Activated CD8-positive, alpha-beta memory T cell treated with anti-CD3 and anti-CD28 coated beads for 4 hours (primary cell): ENCODE measurements around the gene BTBD9.
"Not testable (repeated sequence)": the region's sequence is repeated elsewhere in the genome, so short reads cannot be mapped to it uniquely, and the experiment has no call there.

Source experiments
- DNase-seq, 2 donors: peaks; one replicate each; pipeline ENCODE4 v3.0.0-alpha.2; 2020; ENCODE audit warnings: low read depth in 2 of 2

The BTBD9 gene

DNA sequence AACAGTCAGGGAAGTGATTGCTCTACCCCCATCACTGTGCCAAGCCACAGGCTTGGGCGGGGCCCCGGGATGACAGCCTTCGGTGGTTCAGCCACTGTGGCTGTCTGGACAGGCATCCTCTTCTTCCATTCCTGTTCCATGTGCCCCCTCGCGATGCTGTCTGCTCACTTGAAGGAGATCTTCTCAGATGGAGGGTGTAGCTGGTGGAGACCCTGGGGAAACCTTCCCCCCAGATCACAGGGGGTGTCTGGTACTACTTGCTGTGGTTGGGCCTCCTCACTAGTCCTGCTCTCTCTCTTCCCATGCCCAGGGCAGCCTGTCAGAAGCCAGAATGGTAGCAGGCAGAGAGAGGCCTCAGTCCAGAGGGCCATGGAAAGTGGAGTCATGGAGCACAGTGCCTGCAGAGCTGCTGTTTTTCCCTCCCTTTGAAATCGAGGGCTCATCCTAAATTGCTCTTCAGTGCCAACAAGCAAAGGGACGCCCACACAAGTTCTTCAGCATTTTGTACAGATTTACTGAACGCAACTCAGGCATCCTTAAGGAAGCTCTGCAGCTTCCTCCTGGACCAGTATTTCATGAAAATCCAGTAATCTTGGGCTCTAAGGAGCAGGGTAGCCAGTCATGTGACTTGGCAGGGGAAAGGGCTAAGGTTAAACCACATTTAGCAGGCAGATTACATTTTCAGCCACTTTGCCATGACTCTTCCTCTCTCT, 493.6 kb downstream of the BTBD9 start:
- no peak for DNase-seq

DNA sequence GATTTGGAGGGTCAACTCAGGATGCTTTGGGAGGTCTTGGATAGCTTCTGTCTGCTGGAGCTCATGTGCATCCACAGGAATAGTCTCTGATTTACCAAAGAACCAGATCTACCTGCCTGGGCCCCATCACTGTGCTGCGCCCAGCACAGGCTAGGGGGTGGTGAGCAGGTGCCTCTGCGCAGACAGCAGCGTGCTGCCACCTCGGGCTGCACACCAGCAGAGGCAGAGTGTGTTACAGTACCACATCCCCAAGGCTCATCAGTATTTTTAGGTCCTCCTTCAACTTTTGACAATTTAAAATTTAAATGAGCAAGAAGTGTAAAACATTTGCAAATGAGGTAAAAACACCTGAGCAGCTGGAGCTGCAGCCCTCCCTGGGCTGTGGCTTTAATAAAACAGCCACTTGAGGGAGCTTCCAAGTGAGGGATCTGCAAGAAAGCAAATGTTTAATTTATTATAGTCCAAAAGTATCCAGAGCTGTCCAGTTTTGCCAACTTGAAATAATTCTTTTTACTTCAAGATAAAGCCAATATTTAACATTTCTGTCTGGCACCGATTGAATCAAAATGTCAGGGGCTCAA, 495.3 kb downstream of the BTBD9 start:
- DNase-seq: no peak

DNA sequence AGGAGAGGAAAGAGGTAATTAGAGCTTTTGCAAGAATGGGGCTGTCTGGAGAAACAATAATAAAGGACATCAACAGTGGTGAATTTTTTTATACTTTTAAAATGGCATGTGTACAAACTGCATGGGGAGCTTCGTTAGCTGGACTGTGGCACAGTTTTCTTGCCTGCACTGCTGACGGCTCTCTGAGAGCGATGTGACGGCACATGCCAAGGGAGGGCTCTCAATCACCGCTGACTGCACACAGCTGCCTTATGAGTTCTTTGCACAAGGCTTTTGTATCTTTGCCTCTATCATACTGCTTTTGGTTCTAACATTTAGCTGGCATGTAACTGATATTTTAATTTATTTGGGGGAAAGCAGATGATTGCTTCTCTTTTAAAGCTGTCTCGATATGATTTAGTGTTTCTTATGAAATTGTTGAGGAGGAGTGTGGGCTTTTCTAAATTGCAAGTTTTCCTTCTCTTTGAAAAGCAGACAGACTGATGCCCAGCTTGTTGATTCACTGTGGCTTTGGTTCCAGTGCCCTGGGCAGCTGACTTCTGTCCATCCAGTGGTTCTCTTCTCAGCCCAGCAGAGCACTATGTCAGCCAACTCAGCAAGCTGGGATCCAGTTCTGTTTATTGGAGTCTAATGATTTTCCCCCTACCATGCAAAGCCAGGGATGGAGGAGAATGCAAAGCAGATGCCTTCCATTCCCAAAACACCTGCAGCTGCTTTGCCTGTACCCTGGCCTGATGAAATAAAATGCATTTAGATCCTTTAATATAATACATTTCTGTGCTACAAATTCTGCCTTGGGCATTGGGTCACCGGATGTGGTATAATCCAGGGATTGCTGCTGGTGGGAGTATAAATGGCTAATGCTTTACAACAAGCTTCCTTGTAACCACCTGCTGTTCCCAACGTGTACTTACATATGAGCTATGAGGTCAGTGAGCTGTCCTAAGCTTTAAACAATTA, 496.3 kb downstream of the BTBD9 start:
- DNase-seq: no peak

DNA sequence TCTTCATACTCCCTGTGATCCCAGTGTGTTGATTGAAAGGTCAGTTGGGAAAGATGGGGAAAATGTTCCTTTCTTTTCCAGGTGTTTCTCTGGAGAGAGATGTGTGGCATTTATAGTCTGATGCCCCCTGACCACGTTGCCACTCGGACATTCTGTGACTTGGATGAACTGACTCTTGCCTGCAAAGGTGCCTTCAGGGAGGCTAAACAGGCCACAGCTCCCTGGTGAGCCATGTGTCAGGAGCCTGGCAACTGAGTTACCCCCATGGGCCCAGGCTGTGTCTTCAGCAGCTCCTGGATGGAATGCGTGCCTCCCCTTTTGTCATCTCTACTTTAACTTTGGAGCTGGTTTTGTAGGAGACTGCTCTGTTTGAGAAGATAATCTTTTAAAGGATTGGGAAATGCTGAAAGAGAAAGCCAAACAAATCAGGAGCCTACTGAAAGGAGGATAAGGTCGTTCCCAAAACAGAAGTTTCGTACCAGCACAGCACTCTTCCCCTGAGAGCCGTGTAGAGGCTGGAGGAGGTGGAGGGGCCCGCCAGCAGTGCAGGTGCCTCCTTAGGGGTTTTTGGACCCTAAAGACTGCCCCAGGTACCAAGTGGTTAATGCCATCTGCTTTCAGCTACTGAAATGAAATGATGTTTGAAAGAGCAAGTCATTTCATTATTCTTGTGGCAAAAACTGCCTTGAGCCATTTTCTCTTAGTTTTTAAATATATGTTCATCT, 497.4 kb downstream of the BTBD9 start:
- DNase-seq: no peak

DNA sequence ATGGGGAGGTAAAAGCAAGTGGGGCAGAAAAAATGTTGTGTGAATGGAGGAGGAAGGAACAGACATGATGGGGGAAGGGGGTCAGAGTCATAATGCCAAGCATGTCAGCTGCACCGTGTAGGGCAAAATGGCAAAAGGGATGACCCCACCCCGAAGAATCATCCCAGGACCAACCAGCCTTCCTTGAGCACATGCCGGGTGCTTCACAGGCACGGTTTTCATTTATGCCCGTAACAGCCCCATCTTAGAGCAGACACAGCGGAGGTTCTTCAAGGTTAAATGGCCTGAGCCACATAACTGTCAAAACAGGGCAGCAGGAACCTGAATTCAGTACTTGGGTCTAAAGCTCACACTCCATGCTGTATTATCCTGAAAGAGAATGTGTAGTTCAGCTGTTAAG, 498.0 kb downstream of the BTBD9 start:
- DNase-seq: no peak

DNA sequence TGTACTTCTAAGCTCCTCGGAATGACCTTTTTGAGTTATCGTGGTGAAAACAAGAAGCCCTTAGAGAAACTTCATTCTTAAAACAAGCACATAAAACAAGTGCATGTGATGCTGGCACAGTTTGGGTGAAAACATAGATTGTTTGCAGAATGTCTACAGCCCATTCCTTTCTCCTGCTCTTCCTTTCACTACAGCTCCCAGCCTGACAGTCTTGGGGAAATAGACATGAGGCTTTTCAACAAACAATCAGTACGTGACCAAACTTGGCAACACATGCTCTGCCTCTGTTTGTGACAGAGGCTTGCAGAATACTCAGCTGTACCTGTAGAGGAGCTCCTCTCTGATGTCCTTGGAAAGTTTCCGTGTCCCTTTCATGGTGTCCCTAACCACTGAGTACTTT, 498.6 kb downstream of the BTBD9 start:
- DNase-seq: no peak

DNA sequence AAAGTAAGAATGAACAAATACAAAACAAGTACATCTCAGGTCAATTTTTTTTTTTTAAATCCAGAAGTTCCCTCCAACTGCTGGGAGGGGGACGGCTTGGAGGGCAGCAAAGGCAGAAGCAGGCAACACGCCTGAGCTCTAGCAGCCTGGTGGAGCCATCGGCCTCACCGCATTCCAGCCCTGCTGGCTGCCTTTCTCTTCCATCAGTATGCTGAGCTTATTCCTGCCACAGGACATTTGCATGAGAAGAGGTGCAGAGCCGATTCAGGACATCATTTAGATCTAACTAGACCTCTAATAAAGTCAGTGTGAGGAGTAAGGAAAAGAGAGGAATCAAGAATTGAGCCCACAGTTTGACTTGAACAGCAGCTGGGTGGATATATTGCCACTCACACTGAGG, 501.4 kb downstream of the BTBD9 start:
- no peak for DNase-seq

DNA sequence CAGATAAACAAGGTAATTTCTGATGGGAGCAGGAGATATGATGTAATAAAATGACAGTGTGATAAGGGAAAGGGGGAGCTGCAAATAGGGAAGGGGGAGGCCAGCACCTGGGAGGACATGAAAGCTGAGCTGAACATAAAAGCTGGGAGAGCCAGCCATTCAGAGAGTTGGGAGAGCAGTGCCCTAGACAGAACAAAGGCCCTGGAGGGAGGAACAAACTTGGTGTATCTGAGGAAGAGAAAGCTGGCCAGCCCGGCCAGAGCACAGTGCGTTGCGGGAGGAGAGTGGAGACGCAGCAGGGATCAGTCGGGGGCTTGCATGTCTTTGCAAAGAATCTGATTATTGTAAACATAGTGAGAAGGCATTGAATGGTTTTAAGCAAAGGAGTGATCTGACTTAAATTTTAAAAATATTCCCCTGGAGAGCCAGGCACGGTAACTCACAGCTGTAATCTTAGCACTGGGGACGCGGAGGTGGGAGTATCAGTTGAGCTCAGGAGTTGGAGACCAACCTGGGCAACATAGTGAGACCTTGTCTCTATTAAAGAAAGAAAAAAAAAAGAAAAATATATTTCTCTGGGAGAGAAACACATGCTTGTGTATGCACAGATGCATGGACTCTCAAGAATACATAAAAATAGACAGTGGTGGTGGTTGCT, 502.0 kb downstream of the BTBD9 start:
- no peak for DNase-seq

DNA sequence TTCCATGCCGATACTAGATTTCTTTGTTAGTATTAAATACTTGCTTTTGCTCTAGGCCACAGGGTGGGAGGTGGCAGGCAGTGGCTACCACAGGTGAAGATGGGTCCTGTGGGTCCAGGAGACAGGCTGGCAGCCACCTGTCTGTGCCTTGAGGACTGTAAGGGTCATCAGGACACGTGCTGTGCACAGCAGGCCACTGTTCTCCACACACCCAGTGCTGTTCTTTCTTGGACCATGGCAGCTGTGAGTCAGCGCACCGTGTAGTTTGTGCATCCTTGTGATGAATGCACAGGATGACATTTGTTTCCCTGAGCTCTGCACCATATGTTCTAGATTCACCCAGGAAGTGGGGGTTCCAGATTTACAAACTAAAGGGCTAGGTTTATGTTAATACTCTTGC, 503.2 kb downstream of the BTBD9 start:
- no peak for DNase-seq

DNA sequence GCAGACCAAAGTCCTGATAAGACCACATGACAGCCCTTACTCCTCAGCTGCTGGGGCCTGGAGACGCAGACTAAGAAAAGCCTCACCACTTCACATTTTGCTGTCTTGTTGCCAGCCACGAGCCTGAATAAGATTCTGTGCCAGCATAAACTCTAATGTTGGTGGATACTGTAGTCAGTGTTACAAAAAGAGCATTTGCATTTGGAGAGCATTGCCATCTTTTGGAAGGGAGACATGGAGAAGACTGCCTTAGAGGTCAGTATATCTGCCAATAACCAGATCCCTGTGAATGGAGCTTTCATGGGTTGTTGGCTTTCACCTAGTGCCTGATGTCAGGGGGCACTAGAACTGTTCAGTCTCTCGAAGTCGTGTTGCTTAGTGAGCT, 505.0 kb downstream of the BTBD9 start:
- DNase-seq: no peak

DNA sequence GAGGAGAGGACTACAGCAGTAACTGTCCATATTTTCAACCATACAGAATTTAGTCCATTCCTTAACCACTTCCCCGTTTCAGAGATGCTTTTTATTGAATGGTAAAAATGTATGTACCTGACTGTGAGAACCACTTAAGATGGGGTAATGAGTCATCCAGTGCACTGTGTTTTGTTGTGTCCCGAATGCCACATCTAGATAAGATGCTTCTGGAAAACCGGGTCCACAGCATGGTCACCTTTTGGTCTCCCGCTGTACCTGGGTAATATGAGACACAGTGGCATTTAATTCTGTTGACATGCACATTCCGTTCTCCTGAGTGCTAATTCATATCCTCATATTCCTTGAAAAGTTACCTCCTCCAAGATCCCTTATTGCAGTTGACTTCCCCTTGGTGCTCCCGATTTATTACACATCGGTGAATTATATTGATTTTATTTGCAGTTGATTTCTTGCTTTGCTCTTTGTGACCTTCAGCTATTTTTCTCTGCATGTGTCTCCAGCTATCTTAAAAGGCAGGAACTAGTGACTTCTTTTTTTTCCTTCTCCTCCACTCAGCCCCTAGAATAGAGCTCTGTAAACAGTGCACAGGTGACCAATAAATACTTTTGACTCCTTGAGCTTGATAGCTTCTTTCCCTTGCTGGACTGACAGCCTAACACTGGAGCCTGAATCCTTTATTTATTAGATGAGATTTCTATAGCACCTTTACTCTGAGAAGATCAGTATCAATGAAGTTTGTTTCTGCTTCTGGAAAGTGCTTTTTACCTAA, 505.6 kb downstream of the BTBD9 start:
- DNase-seq: no peak

DNA sequence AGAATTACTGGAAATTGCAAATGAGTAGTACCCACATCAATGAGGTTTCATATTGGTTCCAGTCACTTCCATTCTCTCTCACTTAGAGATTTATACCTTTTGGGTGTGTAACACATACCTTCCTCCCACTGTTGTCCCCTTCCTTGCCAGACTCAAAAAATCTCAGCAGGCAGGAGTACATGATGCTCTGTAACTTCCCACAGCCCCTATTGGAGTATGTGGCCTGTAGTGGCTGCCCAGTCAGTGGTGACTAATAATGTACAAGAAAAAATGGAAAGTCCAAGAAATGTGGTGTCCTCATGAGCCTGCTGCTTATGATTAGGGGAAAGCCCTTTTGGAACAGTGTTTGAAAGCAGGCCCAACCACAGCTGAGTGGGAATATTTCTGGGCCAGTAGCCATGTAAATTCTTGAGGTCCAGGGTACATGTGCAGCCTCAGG, 508.2 kb downstream of the BTBD9 start:
- no peak for DNase-seq

DNA sequence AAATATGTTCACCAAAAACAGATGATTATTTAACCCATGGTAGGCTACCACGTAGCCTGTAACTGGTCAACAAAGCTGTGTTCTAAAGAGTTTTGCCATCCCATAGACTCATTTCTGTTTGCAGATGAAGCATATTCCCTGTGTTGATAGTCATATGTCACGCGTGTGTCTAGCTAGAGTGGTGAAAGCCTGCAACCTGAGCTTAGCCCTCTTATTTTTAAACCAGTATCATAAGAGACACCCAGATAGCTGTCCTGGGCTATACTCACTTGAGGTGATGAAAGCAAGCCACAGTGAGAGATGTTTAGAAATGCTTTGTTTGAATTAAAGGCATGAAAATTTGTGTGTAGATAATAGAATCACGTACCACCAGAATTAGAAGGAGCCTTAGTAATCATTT, 512.4 kb downstream of the BTBD9 start:
- no peak for DNase-seq

DNA sequence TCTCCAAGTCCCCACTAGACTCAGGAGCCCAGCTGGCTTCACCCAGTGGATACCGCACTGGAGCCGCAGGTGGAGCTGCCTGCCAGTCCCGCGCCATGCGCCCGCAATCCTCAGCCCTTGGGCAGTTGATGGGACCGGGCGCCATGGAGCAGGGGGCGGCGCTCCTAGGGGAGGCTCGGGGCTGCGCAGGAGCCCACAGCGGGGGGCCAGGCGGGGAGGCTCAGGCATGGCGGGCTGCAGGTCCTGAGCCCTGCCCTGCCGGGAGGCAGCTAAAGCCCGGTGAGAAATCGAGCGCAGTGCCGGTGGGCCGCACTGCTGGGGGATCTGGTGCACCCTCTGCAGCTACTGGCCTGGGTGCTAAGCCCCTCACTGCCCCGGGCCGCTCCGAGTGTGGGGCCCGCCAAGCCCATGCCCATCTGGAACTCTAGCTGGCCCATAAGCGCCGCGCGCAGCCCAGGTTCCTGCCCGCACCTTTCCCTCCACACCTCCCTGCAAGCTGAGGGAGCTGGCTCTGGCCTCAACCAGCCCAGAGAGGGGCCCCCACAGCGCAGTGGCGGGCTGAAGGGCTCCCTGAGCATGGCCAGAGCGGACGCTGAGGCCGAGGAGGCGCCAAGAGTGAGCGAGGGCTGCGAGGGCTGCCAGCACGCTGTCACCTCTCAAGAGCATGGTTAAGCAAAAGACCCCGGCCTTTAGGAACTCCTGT, 515.4 kb downstream of the BTBD9 start:
- not testable (repeated sequence) for DNase-seq

DNA sequence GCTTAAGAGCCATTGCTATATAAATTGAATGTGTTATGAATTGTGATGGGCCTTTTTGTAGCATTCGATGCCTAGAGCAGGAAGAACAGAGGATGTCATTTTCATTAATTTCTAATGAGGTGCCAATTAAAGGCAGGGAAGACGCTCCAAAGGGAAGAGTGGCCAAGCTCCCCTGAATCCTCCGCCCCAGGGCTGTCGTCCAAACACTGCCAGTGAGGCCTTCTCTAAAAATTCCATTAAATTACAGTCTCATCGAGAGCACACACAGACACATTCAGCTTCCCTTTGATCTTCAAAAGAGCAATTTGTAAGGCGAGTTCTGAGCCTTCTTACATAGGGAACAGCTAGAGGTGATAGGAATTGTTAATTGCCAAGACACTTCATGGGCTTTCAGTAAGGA, 520.2 kb downstream of the BTBD9 start:
- DNase-seq: no peak

DNA sequence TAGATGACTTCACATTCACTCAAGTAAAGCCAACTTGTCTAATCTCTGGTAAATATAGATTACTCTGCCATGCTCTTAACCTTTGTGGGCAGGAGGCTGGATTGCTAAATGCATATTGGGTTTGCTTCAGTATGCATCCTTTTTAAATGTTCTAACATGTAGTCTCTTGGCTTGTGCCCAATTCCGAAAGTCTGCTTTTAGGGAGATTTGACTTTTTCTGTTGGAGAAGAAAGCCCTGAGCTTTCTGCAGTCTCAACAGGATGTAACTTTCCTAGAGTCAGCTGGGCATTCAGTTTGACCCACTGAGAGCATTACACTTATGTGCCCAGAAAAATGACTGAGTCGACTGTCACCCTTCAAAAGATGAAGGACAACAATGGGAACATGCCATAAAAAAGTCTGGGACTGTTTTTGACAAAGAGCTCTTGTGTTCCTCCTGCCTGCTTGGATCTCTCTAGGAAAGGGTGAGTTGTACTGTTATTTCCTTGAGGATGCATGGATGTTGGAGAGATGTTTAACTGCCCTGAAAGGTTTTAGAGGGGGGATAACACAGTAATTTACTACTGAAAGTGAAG, 520.9 kb downstream of the BTBD9 start:
- DNase-seq: no peak
